NCI-H2081 treated with DMSO at 0.1 percent for 48 hours (cell line): ENCODE data around the gene UGT2B7.
"Not testable (repeated sequence)": the region's sequence is repeated elsewhere in the genome, so short reads cannot be mapped to it uniquely, and the experiment has no call there.

Experiments used
- DNase-seq: peaks from one replicate; lab custom pipeline; 2025; lab: John Stamatoyannopoulos, UW

Gene UGT2B7

GRCh38 chr4:69096111-69096656, at the start of gene UGT2B7:
UGT2B7 (plus strand) TSS chr4:69096474; CDS start chr4:69096521, 47 bp downstream.
- no peak for DNase-seq

- no peak for DNase-seq
Measured at GRCh38 chr4:69049860-69050259, 46.4 kb upstream of the UGT2B7 start.

- not testable (repeated sequence) for DNase-seq
Measured at GRCh38 chr4:69050853-69051575, 45.3 kb upstream of the UGT2B7 start.

GRCh38 chr4:69051576-69051943, 44.7 kb upstream of the UGT2B7 start:
- no peak for DNase-seq

GRCh38 chr4:69053309-69053885, 42.9 kb upstream of the UGT2B7 start:
- DNase-seq, result not testable (repeated sequence)

GRCh38 chr4:69054033-69054432, 42.2 kb upstream of the UGT2B7 start:
- DNase-seq, result not testable (repeated sequence)

- DNase-seq, result no peak
Measured at GRCh38 chr4:69054578-69055200, 41.6 kb upstream of the UGT2B7 start.

GRCh38 chr4:69056150-69056549, 40.1 kb upstream of the UGT2B7 start:
- DNase-seq, result no peak

GRCh38 chr4:69056921-69057550, 39.2 kb upstream of the UGT2B7 start:
- no peak for DNase-seq

GRCh38 chr4:69057620-69058409, 38.5 kb upstream of the UGT2B7 start:
- DNase-seq, result no peak

GRCh38 chr4:69058410-69059059, 37.7 kb upstream of the UGT2B7 start:
- no peak for DNase-seq

GRCh38 chr4:69060651-69061308, 35.5 kb upstream of the UGT2B7 start:
- DNase-seq, result no peak

- no peak for DNase-seq
Measured at GRCh38 chr4:69064391-69064790, 31.9 kb upstream of the UGT2B7 start.

GRCh38 chr4:69066945-69067344, 29.3 kb upstream of the UGT2B7 start:
- no peak for DNase-seq

- DNase-seq, result no peak
Measured at GRCh38 chr4:69069085-69069484, 27.2 kb upstream of the UGT2B7 start.

GRCh38 chr4:69070590-69070989, 25.7 kb upstream of the UGT2B7 start:
- no peak for DNase-seq

- DNase-seq, result no peak
Measured at GRCh38 chr4:69071286-69071685, 25.0 kb upstream of the UGT2B7 start.

- DNase-seq, result no peak
Measured at GRCh38 chr4:69073375-69073774, 22.9 kb upstream of the UGT2B7 start.

- DNase-seq, result no peak
Measured at GRCh38 chr4:69075061-69075792, 21.0 kb upstream of the UGT2B7 start.

GRCh38 chr4:69078852-69079251, 17.4 kb upstream of the UGT2B7 start:
- peak; percentile 0 for DNase-seq
